Measurements from ENCODE around the gene COMP. TPM values are rescaled to one million over a fixed set of nuclear protein-coding genes. Genes with fewer than 3 reads are reported as not detected.

COMP gene
- total RNA-seq, 1 experiment from 2014 or later: not detected

- DNase-seq (ENCODE audit: low read depth, low spot score): no peak
These were observed 18.2 kb upstream of the COMP start for GRCh38 chr19:18809149-18809868.

GRCh38 chr19:18807861-18808331 lies 16.8 kb upstream of the COMP start:
- no peak for DNase-seq (ENCODE audit: low read depth, low spot score)
- in situ Hi-C loops (cut with HindIII; ENCODE audit: low pct_unique_long_range_greater_than_20kb, low sequenced_read_pairs): no loop called here

More at GRCh38 chr19:18809149-18809868, 18.2 kb upstream of the COMP start:
- in situ Hi-C loops (cut with HindIII; ENCODE audit: low pct_unique_long_range_greater_than_20kb, low sequenced_read_pairs): no loop called here

GRCh38 chr19:18804643-18805042 lies 13.5 kb upstream of the COMP start:
- in situ Hi-C loops (cut with HindIII; ENCODE audit: low pct_unique_long_range_greater_than_20kb, low sequenced_read_pairs): no loop called here
- DNase-seq (ENCODE audit: low read depth, low spot score): no peak

GRCh38 chr19:18804139-18804601 lies 13.1 kb upstream of the COMP start:
- in situ Hi-C loops (cut with HindIII; ENCODE audit: low pct_unique_long_range_greater_than_20kb, low sequenced_read_pairs): no loop called here
- no peak for DNase-seq (ENCODE audit: low read depth, low spot score)

- in situ Hi-C loops (cut with HindIII; ENCODE audit: low pct_unique_long_range_greater_than_20kb, low sequenced_read_pairs): no loop called here
- no peak for DNase-seq (ENCODE audit: low read depth, low spot score)
These were observed 12.5 kb upstream of the COMP start for GRCh38 chr19:18803550-18804138.

- no peak for DNase-seq (ENCODE audit: low read depth, low spot score)
- in situ Hi-C loops (cut with HindIII; ENCODE audit: low pct_unique_long_range_greater_than_20kb, low sequenced_read_pairs): no loop called here
These were observed 11.2 kb upstream of the COMP start for GRCh38 chr19:18802354-18802753.

GRCh38 chr19:18800636-18801035 lies 9.5 kb upstream of the COMP start:
- in situ Hi-C loops (cut with HindIII; ENCODE audit: low pct_unique_long_range_greater_than_20kb, low sequenced_read_pairs): no loop called here
- DNase-seq (ENCODE audit: low read depth, low spot score): no peak

GRCh38 chr19:18800079-18800478 lies 9.0 kb upstream of the COMP start:
- no peak for DNase-seq (ENCODE audit: low read depth, low spot score)
- in situ Hi-C loops (cut with HindIII; ENCODE audit: low pct_unique_long_range_greater_than_20kb, low sequenced_read_pairs): no loop called here

GRCh38 chr19:18799389-18799970 lies 8.4 kb upstream of the COMP start:
- no peak for DNase-seq (ENCODE audit: low read depth, low spot score)
- in situ Hi-C loops (cut with HindIII; ENCODE audit: low pct_unique_long_range_greater_than_20kb, low sequenced_read_pairs): no loop called here

GRCh38 chr19:18798384-18799352 lies 7.6 kb upstream of the COMP start:
- DNase-seq (ENCODE audit: low read depth, low spot score): no peak
- in situ Hi-C loops (cut with HindIII; ENCODE audit: low pct_unique_long_range_greater_than_20kb, low sequenced_read_pairs): no loop called here

- in situ Hi-C loops (cut with HindIII; ENCODE audit: low pct_unique_long_range_greater_than_20kb, low sequenced_read_pairs): no loop called here
These were observed 5.1 kb upstream of the COMP start for GRCh38 chr19:18796239-18796638.

GRCh38 chr19:18795540-18795939 lies 4.4 kb upstream of the COMP start:
- no peak for DNase-seq (ENCODE audit: low read depth, low spot score)
- in situ Hi-C loops (cut with HindIII; ENCODE audit: low pct_unique_long_range_greater_than_20kb, low sequenced_read_pairs): no loop called here

More at GRCh38 chr19:18796239-18796638, 5.1 kb upstream of the COMP start:
- DNase-seq (ENCODE audit: low read depth, low spot score): no peak

GRCh38 chr19:18794692-18795091 lies 3.6 kb upstream of the COMP start:
- no peak for DNase-seq (ENCODE audit: low read depth, low spot score)
- in situ Hi-C loops (cut with HindIII; ENCODE audit: low pct_unique_long_range_greater_than_20kb, low sequenced_read_pairs): no loop called here

GRCh38 chr19:18794029-18794313 lies 2.9 kb upstream of the COMP start:
- in situ Hi-C loops (cut with HindIII; ENCODE audit: low pct_unique_long_range_greater_than_20kb, low sequenced_read_pairs): no loop called here
- DNase-seq (ENCODE audit: low read depth, low spot score): no peak

- in situ Hi-C loops (cut with HindIII; ENCODE audit: low pct_unique_long_range_greater_than_20kb, low sequenced_read_pairs): no loop called here
- DNase-seq (ENCODE audit: low read depth, low spot score): no peak
These were observed 2.3 kb upstream of the COMP start for GRCh38 chr19:18793144-18794028.

GRCh38 chr19:18792661-18793060 lies 1.6 kb upstream of the COMP start:
- in situ Hi-C loops (cut with HindIII; ENCODE audit: low pct_unique_long_range_greater_than_20kb, low sequenced_read_pairs): no loop called here
- no peak for DNase-seq (ENCODE audit: low read depth, low spot score)

- in situ Hi-C loops (cut with HindIII; ENCODE audit: low pct_unique_long_range_greater_than_20kb, low sequenced_read_pairs): no loop called here
- no peak for DNase-seq (ENCODE audit: low read depth, low spot score)
These were observed 192 bp upstream of the COMP start for GRCh38 chr19:18791315-18791678.

Measured in SK-MEL-5 (cell line).